HepG2 (cell line): ENCODE results near the gene MAPK11. TPM values are rescaled to one million over a fixed set of nuclear protein-coding genes. Genes with fewer than 3 reads are reported as not detected.

Experiments used
- AGO1 ChIP-seq: fragments of 200-400 bp; formaldehyde crosslinking; IDR thresholded peaks from 2 replicates; pipeline ENCODE4 v1.6.1; 2017; ENCODE audit warnings: mild to moderate bottlenecking, low read depth, low read length, moderate library complexity; ENCODE audit not compliant: poor library complexity, severe bottlenecking
- ATF7-NPFF ChIP-seq: sonication (generic); formaldehyde crosslinking; IDR thresholded peaks from 2 replicates; pipeline ENCODE4 v1.8.1; 2023; ENCODE audit warnings: mild to moderate bottlenecking, low read depth, missing genetic modification reagents, moderate library complexity
- ELK4 ChIP-seq: sonication (generic); formaldehyde crosslinking; IDR thresholded peaks from 2 replicates; pipeline ENCODE4 v1.9.0; 2021; ENCODE audit warnings: missing genetic modification reagents, borderline replicate concordance
- FOXJ3 ChIP-seq: sonication (generic); formaldehyde crosslinking; IDR thresholded peaks from 2 replicates; pipeline ENCODE4 v1.4.0; 2020; ENCODE audit warnings: missing genetic modification reagents, mild to moderate bottlenecking, borderline replicate concordance
- KDM5B ChIP-seq: sonication (generic); formaldehyde crosslinking; IDR thresholded peaks from 2 replicates; pipeline ENCODE4 v1.4.0; 2020; ENCODE audit warnings: missing genetic modification reagents, mild to moderate bottlenecking, borderline replicate concordance
- KMT2A ChIP-seq: sonication (generic); formaldehyde crosslinking; IDR thresholded peaks from 2 replicates; pipeline ENCODE4 v1.4.0; 2020; ENCODE audit warnings: missing genetic modification reagents
- MAZ ChIP-seq, 2 experiments: sonication (generic) in 1 of 2; formaldehyde crosslinking in 1 of 2; IDR thresholded peaks; 2 replicates each; pipeline versions ENCODE4 v1.5.0 to v1.6.1; 2012 to 2020; ENCODE audit warnings: low read depth in 2 of 2, mild to moderate bottlenecking in 2 of 2, borderline replicate concordance in 1 of 2, improper control_type of control experiment in 1 of 2, low read length in 1 of 2, missing genetic modification reagents in 1 of 2, moderate library complexity in 1 of 2
- NONO ChIP-seq, 2 experiments: fragments of 450-650 bp in 1 of 2; sonication (generic) in 1 of 2; formaldehyde crosslinking in 1 of 2; IDR thresholded peaks in 1 of 2; conservative IDR thresholded peaks in 1 of 2; 2 replicates each; pipeline versions ENCODE4 v1.6.1 to v1.8.0; 2017 to 2022; ENCODE audit warnings: mild to moderate bottlenecking in 1 of 2, missing genetic modification reagents in 1 of 2, moderate library complexity in 1 of 2
- PRMT3 ChIP-seq: sonication (generic); formaldehyde crosslinking; IDR thresholded peaks from 2 replicates; pipeline ENCODE4 v1.8.1; 2022; ENCODE audit warnings: low read depth, mild to moderate bottlenecking, moderate library complexity, missing genetic modification reagents, borderline replicate concordance
- RFX5 ChIP-seq: IDR thresholded peaks from 2 replicates; pipeline ENCODE4 v1.6.1; 2011; ENCODE audit warnings: low read depth, low read length, improper control_type of control experiment
- SMAD1 ChIP-seq: sonication (generic); formaldehyde crosslinking; IDR thresholded peaks from 2 replicates; pipeline ENCODE4 v1.4.0; 2020; ENCODE audit warnings: missing genetic modification reagents, low read depth, mild to moderate bottlenecking, borderline replicate concordance
- SP1 ChIP-seq, 2 experiments: fragments of 450-650 bp in 1 of 2; sonication (generic) in 1 of 2; formaldehyde crosslinking in 1 of 2; IDR thresholded peaks; 2 replicates each; pipeline versions ENCODE4 v1.4.0 to v1.6.1; 2016 to 2020; ENCODE audit warnings: missing genetic modification reagents in 1 of 2
- ZFY ChIP-seq: sonication (generic); formaldehyde crosslinking; IDR thresholded peaks from 2 replicates; pipeline ENCODE4 v1.4.0; 2020; ENCODE audit warnings: missing genetic modification reagents
- ZNF121 ChIP-seq: sonication (generic); formaldehyde crosslinking; IDR thresholded peaks from 2 replicates; pipeline ENCODE4 v1.5.0; 2020; ENCODE audit warnings: mild to moderate bottlenecking, missing genetic modification reagents
- ZNF547 ChIP-seq: sonication (generic); formaldehyde crosslinking; IDR thresholded peaks from 2 replicates; pipeline ENCODE4 v1.5.1; 2020; ENCODE audit warnings: mild to moderate bottlenecking, missing genetic modification reagents
- ZNF670 ChIP-seq: sonication (generic); formaldehyde crosslinking; IDR thresholded peaks from 2 replicates; pipeline ENCODE4 v1.8.0; 2022; ENCODE audit warnings: mild to moderate bottlenecking, missing genetic modification reagents, borderline replicate concordance
- ZSCAN31 ChIP-seq: sonication (generic); formaldehyde crosslinking; IDR thresholded peaks from 2 replicates; pipeline ENCODE4 v1.5.0; 2020; ENCODE audit warnings: low read depth, mild to moderate bottlenecking, missing genetic modification reagents
- polyA plus RNA-seq, 8 experiments: library from polyadenylated mRNA; depleted of rRNA in 3 of 8; stranded (reverse) in 7 of 8; unstranded in 1 of 8; fragments of >200 nt; fragmentation: Illumina TruSeq in 4 of 8; extraction: Trizol in 4 of 8; gene quantifications; 2 replicates each; pipeline versions ENCODE4 v1.2.1 to v1.2.3, GENCODE V29; 2011 to 2016; ENCODE audit warnings: low read depth in 4 of 8, missing spikeins in 1 of 8, mixed read lengths in 1 of 8; ENCODE audit not compliant: insufficient read depth in 1 of 8
- total RNA-seq, 5 experiments: library from RNA; depleted of rRNA; stranded (reverse); fragments of >200 nt; fragmentation: Illumina TruSeq; extraction: Trizol; gene quantifications; 2 replicates each; pipeline ENCODE4 v1.2.3, GENCODE V29; 2016; ENCODE audit warnings: low read depth in 1 of 5

MAPK11 gene
- total and polyA plus RNA-seq, 2 of the 13 experiments (the other 11 are each of a cell fraction or from before 2014, with no cell fraction given): 0.15 to 0.17 TPM

- no peak for TF ChIP-seq SMAD1
- no peak for TF ChIP-seq ZNF121 (CRISPR knock-in tag)
- TF ChIP-seq FOXJ3 (CRISPR knock-in tag): no peak
- TF ChIP-seq PRMT3 (CRISPR knock-in tag): 0 out of 2 replicates have a peak, but pooled peaks have one; percentile 41
- TF ChIP-seq MAZ (IDR thresholded peaks at IDR 0.05; ENCODE audit: borderline replicate concordance, low read depth, low read length): no peak
- TF ChIP-seq MAZ (CRISPR knock-in tag; IDR thresholded peaks at IDR 0.05; ENCODE audit: low read depth): no peak; the same call in none of the 2 replicates
- TF ChIP-seq KMT2A (CRISPR knock-in tag): no peak
- TF ChIP-seq ZNF547 (CRISPR knock-in tag): peak; percentile 74
- no peak for TF ChIP-seq ZNF670 (CRISPR knock-in tag)
- no peak for TF ChIP-seq ELK4 (CRISPR knock-in tag)
- TF ChIP-seq AGO1: no peak
- peak; percentile 66; the same call in 1 of the 2 replicates for TF ChIP-seq ATF7-NPFF (CRISPR knock-in tag)
- TF ChIP-seq SP1 (IDR thresholded peaks at IDR 0.05): no peak
- TF ChIP-seq SP1 (CRISPR knock-in tag; IDR thresholded peaks at IDR 0.05): no peak
- TF ChIP-seq RFX5: no peak
- peak; percentile 81 for TF ChIP-seq KDM5B (CRISPR knock-in tag)
- peak; percentile 63; the same call in 1 of the 2 replicates for TF ChIP-seq ZFY (CRISPR knock-in tag)
- no peak for TF ChIP-seq NONO (IDR thresholded peaks at IDR 0.05)
- TF ChIP-seq NONO (CRISPR knock-in tag; conservative IDR thresholded peaks at IDR 0.05): no peak
- TF ChIP-seq ZSCAN31 (CRISPR knock-in tag): no peak; the same call in 1 of the 2 replicates
These were observed 650 bp upstream of the MAPK11 start (continued) for GRCh38 chr22:50270666-50271394.
